ENCODE measurements around the gene SMCR8. TPM values are rescaled to one million over a fixed set of nuclear protein-coding genes. Genes with fewer than 3 reads are reported as not detected.
"Not testable (repeated sequence)": the region's sequence is repeated elsewhere in the genome, so short reads cannot be mapped to it uniquely, and the experiment has no call there.

SMCR8 gene
- polyA plus RNA-seq, 1 donor: 7.6 TPM

DNA sequence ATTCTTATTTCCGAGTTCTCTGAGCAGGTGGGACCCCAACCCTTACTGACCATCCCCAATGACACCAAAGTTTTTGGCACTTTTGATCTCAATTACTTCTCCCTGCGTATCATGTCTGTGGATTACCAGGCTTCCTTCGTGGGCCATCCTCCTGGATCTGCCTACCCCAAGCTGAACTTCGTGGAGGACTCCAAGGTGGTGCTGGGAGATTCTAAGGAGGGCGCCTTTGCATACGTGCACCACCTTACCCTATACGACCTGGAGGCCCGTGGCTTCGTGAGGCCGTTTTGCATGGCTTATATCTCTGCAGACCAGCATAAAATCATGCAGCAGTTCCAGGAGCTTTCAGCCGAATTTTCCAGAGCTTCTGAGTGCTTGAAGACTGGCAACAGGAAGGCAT lies 868 bp downstream of the SMCR8 start:
- no peak for DNase-seq (ENCODE audit: low read depth)

DNA sequence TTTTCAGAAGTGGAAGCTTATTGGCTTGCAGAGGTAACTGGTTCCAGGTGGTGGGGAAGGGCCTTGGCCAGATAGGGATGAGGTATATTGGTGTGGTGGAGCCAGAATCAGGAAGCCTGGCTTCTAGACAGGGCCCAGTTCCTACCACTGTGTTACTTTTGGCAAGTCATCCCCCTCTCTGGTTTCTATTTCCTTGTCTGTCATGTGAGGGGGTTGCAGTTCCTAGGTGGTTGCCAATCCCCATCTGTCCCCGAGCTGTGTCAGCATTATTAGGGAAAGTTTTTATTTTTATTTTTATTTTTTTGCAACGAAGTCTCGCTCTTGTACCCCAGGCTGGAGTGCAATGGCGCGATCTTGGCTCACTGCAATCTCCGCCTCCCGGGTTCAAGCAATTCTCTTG lies 3.0 kb downstream of the SMCR8 start:
- DNase-seq (ENCODE audit: low read depth): no peak

DNA sequence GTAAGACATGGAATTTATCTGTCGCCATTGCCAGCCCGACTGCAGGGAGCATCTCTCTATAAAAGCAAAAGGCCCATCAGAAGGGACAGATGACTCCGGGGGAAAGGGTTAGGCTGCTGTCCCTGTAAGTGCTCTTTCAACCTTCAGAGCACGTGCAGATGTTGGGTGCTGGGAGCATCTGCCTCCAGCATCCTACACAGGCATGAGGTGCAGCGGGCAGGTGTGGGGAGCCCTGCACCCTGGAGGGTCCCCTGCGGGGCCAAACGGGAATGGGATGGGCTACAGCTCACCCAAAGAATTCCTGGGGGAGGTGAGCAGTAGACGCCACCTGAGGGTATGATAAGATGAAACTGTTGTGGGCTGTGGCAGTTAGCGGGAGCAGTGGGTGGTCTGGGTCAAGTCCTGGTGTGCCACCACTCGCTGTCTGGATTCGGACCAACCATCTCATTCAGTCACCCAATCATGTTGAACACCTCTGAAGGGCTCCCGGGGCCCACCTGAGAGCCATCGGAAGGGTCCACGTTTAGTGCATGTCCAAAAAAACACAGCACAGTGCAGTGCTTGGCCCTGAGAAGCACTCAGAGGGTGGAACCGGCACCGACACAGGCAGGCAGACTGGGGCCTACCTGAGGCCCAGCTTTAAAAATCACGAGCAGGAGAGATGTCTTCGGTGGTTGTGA lies 3.8 kb downstream of the SMCR8 start:
- no peak for DNase-seq (ENCODE audit: low read depth)

DNA sequence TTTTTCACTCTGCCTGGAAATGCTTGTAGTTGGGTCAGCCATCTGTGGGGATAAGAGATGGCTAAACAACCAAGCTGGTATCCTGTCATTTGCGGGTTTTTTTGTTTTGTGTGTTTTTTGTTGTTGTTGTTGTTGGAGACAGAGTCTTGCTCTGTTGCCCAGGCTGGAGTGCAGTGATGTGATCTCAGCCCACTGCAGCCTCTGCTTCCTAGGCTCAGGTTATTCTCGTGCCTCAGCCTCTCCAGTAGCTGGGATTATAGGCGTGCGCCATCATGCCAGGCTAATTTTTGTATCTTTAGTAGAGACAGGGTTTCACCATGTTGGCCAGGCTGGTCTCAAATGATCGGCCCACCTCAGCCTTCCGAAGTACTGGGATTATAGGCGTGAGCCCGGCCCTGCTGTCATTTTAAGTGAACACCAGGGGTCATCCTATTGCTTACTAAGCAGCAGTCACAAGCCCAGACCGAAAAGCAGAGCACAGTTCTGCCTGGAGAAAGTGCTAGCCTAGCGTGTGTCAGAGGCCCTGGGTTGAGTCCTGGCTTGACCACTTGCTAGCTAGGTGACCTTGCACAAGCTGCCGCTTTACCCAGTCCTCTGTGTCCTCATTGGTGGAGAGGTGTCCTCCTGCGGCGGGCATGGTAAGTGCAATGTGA lies 4.6 kb downstream of the SMCR8 start:
- DNase-seq (ENCODE audit: low read depth): peak; percentile 20

DNA sequence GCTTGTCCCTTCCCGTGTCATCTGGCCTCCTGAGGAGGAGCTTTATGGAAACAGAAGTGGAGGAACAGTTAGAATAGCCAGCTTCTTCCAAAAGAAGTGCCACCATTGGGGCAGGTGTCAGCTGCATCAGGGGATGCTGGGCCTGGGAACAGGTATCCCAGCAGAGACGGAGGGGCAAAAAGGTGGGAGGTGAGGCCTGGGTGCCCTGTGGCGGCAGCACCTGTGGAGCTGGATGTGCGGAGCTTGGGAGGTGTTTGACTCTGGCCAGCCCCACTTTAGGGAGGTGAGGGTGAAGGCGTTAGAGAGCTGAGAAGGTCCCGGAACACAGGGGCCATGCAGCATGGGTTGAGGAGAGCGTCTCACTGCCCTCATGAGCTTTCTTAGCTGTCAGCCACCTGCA lies 5.2 kb downstream of the SMCR8 start:
- no peak for DNase-seq (ENCODE audit: low read depth)

DNA sequence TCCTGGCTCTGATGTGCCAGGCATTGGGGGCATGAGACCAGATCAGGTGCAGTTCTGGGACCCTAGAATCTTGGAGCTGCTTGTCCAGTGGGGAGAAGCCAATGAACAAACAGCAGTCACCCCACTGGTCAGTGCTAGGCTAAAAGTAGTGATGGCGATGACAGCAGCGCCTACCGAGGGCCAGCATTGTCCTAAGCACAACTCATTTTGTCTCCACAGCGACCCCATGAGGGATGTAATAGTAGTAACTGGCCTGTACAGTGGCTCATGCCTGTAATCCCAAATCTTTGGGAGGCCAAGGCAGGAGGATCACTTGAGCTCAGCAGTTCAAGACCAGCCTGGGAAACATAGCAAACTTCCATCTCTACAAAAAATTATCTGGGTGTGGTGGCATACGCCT lies 6.2 kb downstream of the SMCR8 start:
- DNase-seq (ENCODE audit: low read depth): no peak

DNA sequence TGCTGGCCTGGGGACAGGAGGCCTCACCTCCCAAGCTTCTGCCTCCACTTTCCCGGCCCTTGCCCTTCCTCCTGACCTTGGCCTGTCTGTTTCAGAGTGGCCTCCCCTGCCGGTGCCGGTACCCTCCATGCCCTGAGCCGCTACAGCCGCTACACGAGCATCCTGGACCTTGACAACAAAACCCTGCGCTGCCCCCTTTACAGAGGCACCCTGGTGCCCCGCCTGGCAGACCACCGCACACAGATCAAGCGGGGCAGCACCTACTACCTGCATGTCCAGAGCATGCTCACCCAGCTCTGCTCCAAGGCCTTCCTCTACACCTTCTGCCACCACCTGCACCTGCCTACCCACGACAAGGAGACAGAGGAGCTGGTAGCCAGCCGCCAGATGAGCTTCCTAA lies 7.4 kb downstream of the SMCR8 start:
- DNase-seq (ENCODE audit: low read depth): no peak

DNA sequence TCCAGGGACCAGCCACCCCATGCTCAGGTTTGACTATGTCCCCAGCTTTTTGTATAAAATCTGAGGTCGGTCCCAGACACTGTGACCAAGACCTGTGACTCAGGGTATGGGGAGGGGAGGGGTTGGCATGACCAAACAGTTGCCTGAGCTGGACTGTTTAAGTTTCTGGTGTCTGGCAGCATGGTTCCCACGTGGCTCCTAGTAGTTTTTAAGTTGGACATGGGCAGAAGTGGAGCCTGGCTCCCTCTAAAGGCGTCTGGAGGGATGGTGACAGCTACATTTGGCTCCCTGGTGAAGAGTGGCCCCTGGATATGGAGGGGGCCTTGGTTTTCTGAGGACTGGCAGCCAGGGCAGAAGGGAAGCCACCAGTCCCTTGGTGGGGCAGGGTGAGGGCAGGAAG lies 7.9 kb downstream of the SMCR8 start:
- DNase-seq (ENCODE audit: low read depth): no peak

DNA sequence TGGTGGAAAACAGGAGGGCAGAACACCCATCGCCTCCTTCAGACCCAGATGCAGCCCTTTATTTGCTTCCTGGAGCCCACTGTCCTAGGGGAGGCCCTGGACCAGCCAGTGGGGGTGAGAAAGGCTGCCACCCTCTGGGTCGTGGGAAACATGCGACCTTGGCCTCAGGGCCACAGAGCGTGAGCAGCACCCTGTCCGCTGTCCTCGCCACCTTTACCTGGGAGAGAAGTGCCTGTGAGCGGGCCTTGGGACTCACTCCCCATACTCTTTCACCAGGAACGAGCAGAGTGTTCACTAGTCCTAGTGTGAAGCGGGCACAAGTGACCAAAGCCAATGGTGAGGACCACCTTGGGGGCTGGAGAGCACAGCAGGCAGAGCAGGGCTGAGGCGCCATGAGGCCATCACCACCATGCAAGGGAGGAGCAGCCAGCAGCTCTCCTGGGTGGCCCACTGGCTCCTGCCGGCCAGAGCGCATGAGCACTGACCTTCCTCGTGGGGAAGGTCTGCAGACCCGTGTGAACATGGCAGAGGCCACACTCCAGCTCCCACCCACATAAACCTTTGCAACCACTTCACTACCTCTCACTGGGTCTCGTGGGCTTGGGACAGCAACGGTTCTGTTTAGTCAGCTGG lies 8.5 kb downstream of the SMCR8 start:
- no peak for DNase-seq (ENCODE audit: low read depth)

DNA sequence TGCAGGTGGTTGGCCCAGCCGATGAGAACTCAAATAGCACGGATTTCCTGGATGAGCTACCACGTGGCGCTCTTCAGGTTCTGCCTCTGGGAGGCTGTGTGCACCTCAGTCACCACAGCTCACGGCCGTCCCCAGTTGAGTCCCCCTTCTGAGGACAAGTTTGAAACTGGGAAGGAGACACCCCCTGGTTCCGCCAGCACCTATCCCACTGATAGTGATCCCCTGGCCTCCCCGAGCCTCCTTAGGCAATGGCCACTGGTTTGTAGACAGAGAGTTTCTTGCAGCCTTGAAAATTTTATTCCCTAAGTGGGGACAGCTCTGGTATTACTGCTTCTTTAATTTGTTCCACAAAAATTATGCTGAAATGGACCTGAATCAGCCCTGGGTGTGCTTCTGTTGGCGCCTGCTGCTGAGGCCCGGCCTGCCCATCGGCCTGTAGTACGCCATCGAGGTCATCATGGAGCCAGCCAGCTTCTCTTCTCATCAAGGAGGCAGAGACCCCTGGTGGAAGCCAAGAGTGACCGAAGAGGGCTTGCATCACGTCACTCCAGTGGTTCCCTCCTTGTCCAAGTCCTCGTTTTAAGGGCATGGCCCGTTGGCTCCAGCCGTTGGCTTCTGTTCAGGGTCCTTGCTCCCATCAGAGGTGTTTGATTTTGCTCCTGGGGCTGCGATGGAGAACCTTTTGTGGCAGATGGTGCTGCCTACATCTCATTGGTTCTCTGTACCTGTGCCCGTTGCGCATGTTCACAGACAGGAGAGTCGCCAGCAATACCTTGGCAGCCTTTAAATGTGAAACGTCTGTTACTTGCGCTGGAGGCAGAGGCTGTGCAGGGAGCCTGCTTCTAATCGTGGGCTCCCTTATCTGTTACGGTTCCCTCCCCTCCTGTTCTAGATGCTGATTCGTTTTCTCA lies 9.3 kb downstream of the SMCR8 start:
- no peak for DNase-seq (ENCODE audit: low read depth)

DNA sequence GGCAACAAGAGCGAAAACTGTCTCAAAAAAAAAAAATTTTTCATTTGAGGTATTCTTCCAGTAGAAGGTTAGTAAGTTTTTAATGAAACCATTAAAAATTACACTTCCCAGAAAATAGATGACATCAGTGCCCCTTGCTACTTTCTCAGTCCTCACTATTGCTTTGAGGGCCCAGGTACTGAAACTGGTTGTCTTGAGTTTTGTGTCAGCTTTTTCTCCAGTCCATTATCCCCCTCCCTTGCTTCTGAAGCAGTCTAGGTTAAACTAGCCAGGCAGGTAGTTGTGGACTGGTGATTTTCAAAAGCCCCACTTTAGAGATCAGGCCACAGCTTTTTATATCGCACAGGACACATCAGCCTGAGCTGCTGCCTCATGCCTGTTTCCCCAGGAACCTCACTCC lies 10.9 kb downstream of the SMCR8 start:
- DNase-seq (ENCODE audit: low read depth): no peak

DNA sequence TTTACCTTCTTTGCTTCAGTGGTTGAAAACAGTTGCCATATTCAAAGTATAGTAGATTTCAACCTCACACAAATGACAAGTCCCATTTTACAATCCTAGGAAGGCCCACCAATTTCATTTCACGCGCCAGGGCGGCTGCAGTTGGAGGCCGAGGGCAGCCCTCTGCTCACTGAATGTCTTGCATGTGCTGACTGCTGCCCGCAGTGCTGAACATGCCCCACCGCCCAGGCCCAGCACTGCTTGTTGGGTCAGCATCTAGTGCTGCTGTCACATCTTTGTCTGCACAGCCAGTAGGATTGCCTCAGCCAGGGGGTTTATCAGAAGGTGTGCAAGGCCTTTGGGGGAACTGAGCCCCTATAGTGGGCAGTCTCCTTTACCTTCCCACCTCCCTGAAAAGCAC lies 11.5 kb downstream of the SMCR8 start:
- no peak for DNase-seq (ENCODE audit: low read depth)

DNA sequence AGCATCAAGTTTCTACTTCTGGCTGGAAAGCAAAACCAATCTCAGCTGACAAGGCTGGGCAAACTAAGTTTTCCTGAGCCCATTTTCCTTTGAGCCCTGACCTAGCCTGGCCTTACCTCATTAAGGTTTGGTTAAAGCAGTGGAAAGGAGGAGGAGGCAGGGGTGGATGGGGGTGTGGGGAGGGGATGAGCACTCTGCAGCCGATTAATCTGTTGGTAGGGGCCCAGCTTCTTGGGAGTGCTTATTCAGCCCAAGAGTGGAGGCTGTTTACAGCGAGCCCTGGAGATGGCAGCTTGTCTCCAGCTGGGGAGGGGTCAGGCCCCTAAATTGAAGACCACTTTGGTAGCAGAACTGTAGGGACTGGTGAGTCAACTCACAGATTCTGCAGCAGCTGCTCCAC lies 12.0 kb downstream of the SMCR8 start:
- DNase-seq (ENCODE audit: low read depth): no peak

DNA sequence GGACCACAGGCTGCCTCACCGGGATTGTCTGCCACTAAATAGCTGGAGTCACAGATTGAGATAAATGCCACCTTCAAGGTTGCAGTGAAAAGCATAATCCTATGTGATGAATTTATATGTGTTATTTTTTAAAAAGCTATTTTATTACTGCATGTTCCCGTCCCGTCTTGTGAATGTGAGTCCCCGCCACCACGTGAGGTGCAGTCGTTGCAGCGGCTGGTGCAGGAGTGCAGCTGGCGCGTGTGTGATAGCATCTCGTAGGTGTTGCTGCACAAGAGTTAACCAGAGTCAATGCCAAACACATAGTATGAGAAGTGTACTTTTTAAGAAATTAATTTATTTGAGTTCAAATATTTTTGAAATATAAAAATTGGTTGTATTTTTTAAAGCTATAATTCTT lies 12.5 kb downstream of the SMCR8 start:
- DNase-seq (ENCODE audit: low read depth): no peak

DNA sequence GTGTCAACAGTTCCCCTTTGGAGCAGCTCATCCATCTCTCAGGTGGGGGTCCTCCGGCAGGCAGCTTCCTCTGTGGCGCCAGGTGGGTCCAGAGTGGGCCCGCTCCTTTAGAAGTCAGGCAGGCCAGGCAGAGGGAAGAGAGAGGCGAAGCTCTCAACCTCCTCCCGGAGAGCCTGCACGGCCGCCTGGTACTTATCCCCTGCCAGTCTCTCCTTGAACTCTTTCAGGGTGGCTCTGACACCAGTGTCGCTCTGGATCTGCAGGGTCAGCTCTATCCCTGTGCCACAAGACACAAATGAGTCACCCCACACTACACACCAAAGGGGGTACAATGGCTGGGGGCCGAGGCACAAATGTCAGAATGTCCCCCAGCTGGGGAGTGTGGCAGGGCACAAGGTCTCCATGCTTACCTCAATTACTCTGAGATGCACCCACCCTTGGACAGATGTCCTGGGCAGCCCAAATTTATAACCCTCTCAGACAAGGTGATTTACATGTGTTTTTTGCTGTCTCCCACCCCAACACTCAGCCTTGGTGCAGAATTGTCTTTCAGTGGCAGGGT lies 13.6 kb downstream of the SMCR8 start:
- DNase-seq (ENCODE audit: low read depth): no peak

DNA sequence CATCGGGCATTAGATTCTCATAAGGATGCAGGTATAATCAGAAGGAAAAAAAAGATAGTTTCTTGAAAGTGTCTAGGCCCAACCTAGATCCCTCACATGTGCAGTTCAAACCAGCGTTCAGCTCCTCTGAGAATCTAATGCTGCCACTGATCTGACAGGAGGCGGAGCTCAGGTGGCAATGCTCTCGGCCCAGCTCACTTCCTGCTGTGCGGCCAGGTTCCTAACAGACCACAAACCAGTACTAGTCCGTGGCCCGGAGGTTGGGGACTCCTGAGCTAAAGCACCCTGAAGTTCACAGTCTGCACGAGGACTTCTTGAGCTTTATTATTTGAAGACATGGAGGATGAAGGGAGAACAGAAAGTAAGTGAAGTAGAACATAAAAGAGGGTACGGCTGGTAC lies 16.8 kb downstream of the SMCR8 start:
- DNase-seq (ENCODE audit: low read depth): no peak

DNA sequence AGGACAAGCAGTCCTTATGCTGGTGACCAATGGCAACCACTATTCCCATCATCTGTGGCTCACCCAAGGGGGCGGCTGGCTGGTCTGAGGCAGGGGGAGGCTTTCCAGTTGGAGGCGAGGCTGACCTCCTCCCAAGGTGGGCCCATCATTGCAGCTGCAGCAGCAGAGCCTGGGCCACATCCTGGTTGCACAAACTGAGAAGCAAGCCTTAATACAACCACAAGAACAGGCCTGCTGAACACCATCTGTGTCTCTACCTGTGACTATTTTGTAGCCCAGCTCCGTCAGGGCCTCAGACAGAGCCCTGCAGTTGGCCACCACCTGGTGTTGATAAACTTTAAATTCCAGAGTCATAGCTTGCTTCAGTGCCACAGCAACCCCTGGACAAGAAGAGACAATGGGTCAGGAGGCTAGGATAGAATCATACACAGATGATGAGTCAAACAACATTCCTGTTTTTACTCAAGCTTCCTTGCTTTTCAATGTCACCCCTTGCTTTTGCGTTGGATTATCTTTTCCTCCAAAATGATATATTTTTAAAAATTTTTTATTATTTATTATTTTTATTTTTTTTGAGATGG lies 17.9 kb downstream of the SMCR8 start:
- DNase-seq (ENCODE audit: low read depth): no peak

DNA sequence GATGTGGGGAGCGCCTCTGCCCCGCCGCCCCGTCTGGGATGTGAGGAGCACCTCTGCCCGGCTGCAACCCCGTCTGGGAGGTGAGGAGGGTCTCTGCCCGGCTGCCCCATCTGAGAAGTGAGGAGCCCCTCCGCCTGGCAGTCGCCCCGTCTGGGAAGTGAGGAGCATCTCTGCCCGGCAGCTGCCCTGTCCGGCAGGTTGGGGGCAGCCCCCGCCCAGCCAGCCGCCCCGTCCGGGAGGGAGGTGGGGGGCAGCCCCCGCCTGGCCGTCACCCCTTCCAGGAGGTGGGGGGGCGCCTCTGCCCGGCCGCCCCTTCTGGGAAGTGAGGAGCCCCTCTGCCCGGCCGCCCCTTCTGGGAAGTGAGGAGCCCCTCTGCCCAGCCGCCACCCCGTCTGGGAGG lies 23.1 kb downstream of the SMCR8 start:
- not testable (repeated sequence) for DNase-seq (ENCODE audit: low read depth)

DNA sequence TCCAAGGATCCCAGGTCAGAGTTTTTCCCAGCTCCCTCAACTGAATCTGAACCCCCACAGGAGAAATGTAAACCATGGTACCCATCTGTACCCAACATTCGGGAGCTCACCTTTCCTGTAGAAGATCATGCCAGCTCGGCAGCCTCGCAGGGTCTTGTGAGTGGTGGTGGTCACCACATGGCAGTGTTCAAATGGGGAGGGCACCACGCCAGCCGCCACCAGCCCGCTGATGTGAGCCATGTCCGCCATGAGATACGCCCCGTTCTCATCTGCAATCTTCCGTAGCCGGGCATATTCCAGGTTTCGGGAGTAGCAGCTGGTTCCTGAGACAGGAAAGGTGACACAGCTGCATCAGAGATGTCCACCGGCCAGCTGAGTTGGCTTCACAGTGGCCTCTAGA lies 24.8 kb downstream of the SMCR8 start:
- DNase-seq (ENCODE audit: low read depth): no peak

DNA sequence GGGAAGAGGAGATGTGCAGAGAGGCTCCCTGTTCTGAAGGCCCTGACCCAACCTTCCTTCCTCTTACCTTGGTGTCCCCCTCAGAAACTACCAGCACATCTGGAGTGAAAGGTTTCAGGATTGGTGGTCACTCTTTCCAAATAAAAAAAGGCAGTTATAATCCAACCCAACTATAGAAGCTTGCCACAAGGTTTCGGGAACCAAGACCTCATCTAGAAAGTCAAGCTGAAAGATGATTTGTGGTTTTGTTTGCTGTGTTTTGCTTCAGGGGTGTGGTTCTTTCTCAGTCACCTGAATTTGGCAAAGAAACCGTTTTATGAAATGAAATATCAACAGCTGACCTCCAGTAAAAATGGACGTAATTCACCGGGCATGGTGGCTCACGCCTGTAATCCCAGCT lies 28.9 kb downstream of the SMCR8 start:
- DNase-seq (ENCODE audit: low read depth): no peak

DNA sequence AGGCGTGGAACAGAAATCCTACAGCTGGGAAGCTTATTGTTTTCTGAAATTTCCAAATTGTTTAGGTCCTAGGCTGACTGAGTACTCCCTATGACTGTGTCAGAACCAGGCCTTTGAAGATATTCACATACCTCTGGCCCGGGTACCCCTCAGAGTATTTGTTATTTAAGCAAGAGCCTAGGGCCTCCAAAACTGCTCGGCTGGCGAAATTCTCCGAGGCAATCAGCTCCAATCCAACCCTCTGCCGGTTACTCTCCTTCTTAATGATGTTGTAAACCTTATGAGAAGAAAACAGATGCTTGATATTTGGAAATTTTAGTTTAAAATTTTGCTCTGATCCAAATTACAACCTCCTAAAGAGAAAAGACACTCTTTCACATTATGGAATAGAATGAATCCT lies 38.4 kb downstream of the SMCR8 start:
- no peak for DNase-seq (ENCODE audit: low read depth)

DNA sequence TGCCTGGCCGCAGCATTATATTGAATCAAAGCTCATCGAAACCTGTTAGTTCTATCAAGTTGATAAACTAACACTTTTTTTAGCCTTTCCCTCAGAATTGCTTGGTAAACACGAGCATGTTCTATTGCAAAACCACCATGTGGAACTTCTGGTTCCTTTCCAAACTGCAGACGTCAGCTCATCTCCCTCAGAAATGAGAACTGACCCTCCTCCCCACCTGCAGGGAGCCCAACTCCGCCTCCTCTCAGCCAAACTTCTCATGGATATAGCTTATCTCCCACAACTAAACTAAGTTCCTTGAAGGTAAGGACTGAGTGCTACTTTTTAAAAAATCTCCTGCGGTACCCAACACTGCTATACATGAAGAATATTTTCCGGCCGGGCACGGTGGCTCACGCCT lies 41.5 kb downstream of the SMCR8 start:
- peak; percentile 25 for DNase-seq (ENCODE audit: low read depth)
